ENCODE data around the gene WIPF1.

WIPF1 gene, protein sequence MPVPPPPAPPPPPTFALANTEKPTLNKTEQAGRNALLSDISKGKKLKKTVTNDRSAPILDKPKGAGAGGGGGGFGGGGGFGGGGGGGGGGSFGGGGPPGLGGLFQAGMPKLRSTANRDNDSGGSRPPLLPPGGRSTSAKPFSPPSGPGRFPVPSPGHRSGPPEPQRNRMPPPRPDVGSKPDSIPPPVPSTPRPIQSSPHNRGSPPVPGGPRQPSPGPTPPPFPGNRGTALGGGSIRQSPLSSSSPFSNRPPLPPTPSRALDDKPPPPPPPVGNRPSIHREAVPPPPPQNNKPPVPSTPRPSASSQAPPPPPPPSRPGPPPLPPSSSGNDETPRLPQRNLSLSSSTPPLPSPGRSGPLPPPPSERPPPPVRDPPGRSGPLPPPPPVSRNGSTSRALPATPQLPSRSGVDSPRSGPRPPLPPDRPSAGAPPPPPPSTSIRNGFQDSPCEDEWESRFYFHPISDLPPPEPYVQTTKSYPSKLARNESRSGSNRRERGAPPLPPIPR

DNA sequence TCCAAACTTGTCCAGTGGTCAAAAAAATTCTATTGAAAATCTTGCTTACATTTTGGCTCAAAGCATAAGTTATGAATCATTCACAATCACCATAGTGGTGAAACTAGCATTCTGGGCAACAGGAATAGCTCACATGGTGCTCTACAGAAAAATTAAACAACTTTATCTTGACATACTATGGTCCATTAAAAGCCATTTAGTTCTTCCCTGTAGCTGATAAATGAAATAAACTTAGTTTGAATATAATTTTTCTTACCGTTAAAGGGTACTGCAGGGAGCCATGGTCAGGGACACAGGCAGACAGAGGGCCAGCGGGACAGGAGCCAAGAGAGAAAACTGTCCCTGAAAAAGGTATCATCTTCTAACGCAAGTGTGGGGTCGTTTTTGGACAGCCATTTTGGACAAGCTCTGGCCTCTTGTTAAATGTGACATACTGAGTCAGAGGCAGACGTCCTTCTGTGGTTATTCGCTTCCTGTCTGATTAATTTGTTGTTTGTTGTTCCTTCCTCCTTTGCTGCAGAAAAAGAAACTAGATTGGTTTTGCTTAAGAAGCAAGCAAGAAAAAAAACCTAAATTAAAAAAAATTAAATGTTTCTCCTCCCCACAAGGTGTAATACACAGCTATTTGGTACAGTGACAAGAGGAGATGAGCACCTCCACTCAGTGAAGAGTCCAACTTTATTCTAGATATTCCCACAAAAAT is at the start of gene WIPF1:
Gene WIPF1, minus strand, starts transcription at position 460 of the 703 bp plus-strand sequence. CDS start 12,231 bp downstream, outside the sequence.
- H3K9me3 Mint-ChIP-seq, result peaks cover 3% of the 10 kb centered on the region
- peak within 1 kb of the TSS; percentile 99 for H3K27ac Mint-ChIP-seq
- peaks cover 87% of the 10 kb centered on the region for H3K4me1 Mint-ChIP-seq (ENCODE audit: low read depth)
- peak within 1 kb of the TSS; percentile 93 for H3K4me3 Mint-ChIP-seq
- H3K36me3 Mint-ChIP-seq (ENCODE audit: low read depth), result peaks cover 67% of the 10 kb centered on the region
- H3K27me3 Mint-ChIP-seq, result no peaks in the 10 kb centered on the region

DNA sequence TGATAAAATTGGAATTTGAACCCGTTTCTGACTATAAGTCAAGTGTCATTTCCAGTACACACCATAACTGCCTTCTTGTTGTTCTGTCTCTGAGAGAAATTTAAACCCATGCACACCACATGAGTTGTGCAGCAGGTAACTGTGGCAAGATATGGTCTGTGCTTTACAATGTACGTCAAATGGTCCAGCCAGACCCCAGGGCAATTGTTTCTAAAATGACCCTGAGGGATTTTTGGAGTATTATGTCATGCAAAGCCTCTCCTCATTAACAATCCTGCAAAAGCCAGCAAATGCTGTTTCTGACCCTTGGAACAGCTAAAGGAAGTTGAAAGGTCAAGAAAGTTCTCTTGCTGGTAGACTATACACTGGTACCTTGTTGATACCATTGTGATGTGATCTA is 47.7 kb upstream of the WIPF1 start:
- peaks cover 6% of the 10 kb centered on the region for H3K4me1 Mint-ChIP-seq (ENCODE audit: low read depth)
- H3K27ac Mint-ChIP-seq, result no peak overlapping the region
- no peak overlapping the region for H3K4me3 Mint-ChIP-seq
- H3K36me3 Mint-ChIP-seq (ENCODE audit: low read depth), result peaks cover 21% of the 10 kb centered on the region
- H3K9me3 Mint-ChIP-seq, result peaks cover 18% of the 10 kb centered on the region
- no peaks in the 10 kb centered on the region for H3K27me3 Mint-ChIP-seq

DNA sequence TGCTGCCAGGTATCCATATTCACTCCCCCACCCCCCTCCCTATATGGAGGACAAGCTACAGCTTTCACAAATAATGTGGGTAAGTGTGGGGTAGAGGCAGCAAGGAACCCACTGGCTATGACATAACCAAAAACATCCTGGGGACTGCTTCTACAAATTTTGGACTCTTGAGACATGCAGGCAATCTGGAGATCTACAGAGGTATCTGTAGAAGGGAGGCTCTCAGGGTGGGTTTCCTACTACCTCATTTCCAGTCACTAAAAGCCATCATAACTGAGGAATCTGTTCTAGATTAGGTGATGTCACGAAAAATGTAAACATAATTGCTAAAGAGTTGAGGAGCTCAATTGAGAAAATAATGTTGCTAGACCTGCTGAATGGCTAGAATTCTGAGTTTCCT is 46.8 kb upstream of the WIPF1 start:
- H3K36me3 Mint-ChIP-seq (ENCODE audit: low read depth), result peaks cover 17% of the 10 kb centered on the region
- no peak overlapping the region for H3K4me3 Mint-ChIP-seq
- no peak overlapping the region for H3K27ac Mint-ChIP-seq
- peaks cover 10% of the 10 kb centered on the region for H3K9me3 Mint-ChIP-seq
- peaks cover 10% of the 10 kb centered on the region for H3K4me1 Mint-ChIP-seq (ENCODE audit: low read depth)
- no peaks in the 10 kb centered on the region for H3K27me3 Mint-ChIP-seq

DNA sequence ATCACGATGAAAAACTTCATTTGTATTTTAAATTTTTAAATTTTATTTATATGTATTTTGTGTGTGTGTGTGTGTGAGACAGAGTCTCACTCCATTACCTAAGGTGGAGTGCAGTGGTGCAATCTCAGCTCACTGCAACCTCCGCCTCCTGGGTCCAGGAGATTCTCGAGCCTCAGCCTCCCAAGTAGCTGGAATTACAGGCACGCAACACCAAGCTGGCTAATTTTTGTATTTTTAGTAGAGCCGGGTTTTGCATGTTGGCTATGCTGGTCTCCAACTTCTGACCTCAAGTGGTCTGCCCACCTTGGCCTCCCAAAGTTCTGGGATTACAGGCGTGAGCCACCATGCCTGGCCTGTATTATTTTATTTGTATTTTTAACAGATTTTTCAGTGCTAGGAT is 45.8 kb upstream of the WIPF1 start:
- Mint-ChIP-seq H3K27me3 (no peaks in the 10 kb centered on the region), H3K27ac (no peak overlapping the region), H3K36me3 (ENCODE audit: low read depth) (peaks cover 11% of the 10 kb centered on the region), H3K4me1 (ENCODE audit: low read depth) (peaks cover 18% of the 10 kb centered on the region), H3K4me3 (no peak overlapping the region), H3K9me3 (peaks cover 3% of the 10 kb centered on the region)

DNA sequence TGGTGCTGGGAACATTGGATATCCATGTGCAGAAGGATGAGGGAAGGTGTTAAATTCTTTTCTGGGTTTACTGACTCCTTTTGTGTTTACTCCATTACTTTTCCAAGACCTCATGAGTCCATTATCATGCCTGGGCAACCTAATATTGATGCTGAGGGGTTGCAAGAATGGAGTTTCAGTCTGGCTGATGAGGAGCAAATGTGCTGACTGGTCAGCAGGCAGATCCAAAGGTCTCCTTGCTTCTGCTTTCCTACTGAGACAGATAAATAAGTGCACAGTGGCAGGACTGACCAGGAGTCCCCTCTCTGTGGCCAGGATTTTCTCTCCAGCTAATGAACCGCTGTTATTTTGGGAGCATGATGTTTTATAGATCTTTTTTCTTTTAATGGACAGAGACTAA is 43.6 kb upstream of the WIPF1 start:
- no peaks in the 10 kb centered on the region for H3K9me3 Mint-ChIP-seq
- peaks cover 28% of the 10 kb centered on the region for H3K4me1 Mint-ChIP-seq (ENCODE audit: low read depth)
- no peaks in the 10 kb centered on the region for H3K27me3 Mint-ChIP-seq
- H3K4me3 Mint-ChIP-seq, result no peak overlapping the region
- H3K36me3 Mint-ChIP-seq (ENCODE audit: low read depth), result peaks cover 9% of the 10 kb centered on the region
- no peak overlapping the region for H3K27ac Mint-ChIP-seq

DNA sequence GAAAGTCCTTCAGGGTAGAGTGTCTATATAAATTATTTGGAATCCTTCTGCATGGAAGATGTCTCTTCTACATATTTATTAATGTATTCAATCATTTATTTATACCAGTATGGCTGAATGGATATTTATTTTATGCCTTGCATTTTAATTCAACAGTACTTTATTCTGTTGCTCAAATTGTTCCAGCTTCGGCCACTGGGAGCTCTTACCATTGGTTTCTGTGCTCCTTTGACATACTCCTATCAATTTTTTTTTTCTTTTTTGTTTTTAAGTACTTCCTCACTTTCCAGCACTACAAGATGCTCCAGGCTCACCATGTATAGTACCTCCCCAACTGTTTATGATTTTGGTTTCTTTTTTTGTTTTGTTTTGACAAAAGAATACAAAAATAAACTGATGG is 39.4 kb upstream of the WIPF1 start:
- no peaks in the 10 kb centered on the region for H3K27me3 Mint-ChIP-seq
- H3K4me1 Mint-ChIP-seq (ENCODE audit: low read depth), result peaks cover 57% of the 10 kb centered on the region
- peak overlapping the region; percentile 78 for H3K27ac Mint-ChIP-seq
- peaks cover 19% of the 10 kb centered on the region for H3K36me3 Mint-ChIP-seq (ENCODE audit: low read depth)
- H3K4me3 Mint-ChIP-seq, result no peak overlapping the region
- H3K9me3 Mint-ChIP-seq, result no peaks in the 10 kb centered on the region

DNA sequence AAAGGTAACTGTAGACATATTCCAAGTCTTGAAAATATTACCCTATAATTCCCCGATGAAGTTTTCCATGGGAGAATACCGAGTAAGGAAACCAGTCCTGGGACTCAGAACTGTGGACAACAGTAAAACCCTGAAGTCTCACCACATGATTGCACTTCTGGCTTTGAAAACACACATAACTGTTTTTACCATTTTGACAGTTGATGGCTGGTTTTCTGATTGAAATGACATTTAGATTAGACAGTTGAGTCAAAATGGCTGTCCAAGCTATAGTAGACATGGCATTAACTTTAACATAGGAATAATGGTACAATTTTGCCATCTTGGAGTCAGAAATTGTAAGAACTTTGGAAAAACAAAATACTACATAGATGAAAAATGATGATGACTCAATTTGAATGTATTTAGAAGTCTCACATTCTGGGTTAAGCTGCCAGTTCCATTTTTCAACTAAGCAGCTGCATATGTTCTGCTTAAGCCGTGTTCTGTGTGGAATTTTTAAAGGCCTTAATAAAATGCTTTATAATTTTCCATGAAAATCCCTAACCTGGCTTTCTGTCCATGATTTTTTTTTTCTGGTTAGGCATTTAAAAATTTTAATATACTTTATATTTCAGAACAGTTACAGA is 38.3 kb upstream of the WIPF1 start:
- Mint-ChIP-seq H3K27me3 (no peaks in the 10 kb centered on the region), H3K4me3 (peak overlapping the region; percentile 88), H3K27ac (peak overlapping the region; percentile 95), H3K9me3 (no peaks in the 10 kb centered on the region), H3K36me3 (ENCODE audit: low read depth) (peaks cover 30% of the 10 kb centered on the region), H3K4me1 (ENCODE audit: low read depth) (peaks cover 66% of the 10 kb centered on the region)

DNA sequence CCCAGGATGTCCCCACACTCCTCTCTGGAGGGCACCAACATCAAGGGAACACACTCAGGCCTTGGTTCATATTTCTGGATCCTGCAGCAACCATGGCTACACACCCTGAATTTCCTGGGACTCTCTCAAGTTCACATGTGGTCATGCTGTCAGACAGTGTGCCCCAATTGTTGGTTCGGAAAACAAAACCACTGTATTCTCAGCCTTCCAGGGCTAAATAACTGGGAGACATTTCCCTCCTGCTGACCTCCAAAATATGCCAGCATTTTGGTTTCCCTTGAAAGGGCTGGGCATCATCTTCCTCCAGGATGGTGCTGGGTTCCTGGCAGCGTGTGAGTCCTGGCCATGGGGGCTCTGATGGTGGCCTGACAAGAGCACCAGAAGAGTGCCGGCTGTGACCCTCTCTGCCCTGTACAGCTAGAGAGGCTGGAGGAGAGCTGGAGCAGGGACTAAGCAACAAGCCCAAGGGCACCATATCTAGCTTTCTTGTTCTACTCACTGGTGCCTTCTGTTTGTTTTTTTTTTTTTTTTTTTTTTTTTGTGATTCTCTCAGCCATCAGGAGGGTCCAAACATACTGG is 37.5 kb upstream of the WIPF1 start:
- Mint-ChIP-seq H3K9me3 (no peaks in the 10 kb centered on the region), H3K4me1 (ENCODE audit: low read depth) (peaks cover 74% of the 10 kb centered on the region), H3K27me3 (no peaks in the 10 kb centered on the region), H3K4me3 (peak overlapping the region; percentile 88), H3K27ac (peak overlapping the region; percentile 95), H3K36me3 (ENCODE audit: low read depth) (peaks cover 37% of the 10 kb centered on the region)

DNA sequence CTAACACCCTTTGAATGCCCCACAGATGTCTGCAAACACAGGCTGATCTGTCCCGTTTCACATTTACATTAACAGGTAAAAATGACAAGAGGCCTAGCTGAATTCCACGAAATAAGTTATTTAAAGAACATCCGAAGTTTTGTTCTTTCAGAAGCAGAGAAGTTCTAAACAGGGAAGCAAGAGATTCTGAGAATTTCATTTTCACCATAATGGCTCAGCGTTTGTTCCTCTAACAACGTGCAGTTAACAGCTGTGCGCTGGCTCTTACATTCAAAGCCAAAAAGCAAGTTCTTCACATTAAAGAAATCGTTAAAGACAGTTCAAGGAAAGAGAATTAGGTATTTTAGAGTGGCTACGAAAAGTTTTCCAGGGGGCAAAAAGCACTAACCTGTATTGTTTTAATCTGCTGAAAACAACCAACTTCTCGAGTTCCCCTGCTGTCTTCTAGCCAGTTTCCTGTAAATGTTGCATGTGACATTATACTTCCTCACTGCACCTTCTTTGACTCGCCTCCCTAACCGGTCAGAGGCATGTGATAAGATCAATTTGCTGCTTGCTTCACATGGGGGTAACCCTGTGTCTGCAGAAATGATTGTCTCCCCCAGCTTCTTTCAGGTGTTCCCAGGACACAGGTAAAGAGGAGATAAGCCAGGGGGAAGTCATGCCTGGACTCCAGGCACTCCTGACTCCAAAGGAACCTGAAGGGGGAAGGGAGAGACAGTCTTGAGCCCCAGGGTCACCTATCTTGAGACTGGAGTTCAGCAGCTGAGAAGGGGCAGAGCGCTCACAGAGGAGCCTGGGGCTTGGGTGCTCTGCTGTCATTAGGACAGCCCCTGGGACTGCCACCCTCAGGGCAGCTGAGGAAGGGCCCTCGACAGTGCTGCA is 36.8 kb upstream of the WIPF1 start:
- Mint-ChIP-seq H3K4me1 (ENCODE audit: low read depth) (peaks cover 74% of the 10 kb centered on the region), H3K9me3 (no peaks in the 10 kb centered on the region), H3K27ac (peak overlapping the region; percentile 95), H3K27me3 (no peaks in the 10 kb centered on the region), H3K4me3 (peak overlapping the region; percentile 88), H3K36me3 (ENCODE audit: low read depth) (peaks cover 45% of the 10 kb centered on the region)

DNA sequence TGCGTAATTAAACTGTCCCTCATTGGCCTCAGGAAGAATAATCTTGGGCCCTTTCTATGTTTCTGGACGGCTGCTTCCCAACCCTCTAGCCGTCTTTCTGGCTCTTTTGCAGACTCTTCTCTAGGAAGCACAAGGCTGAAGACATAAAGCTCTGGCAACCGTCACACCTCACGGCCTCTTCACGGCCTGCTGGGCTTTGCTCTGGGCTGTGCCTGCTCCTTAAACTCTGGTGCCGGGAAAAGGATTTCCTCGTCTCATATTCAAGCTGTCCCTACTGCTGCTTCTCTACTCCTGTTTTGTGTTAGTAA is 36.0 kb upstream of the WIPF1 start:
- peaks cover 50% of the 10 kb centered on the region for H3K36me3 Mint-ChIP-seq (ENCODE audit: low read depth)
- H3K4me1 Mint-ChIP-seq (ENCODE audit: low read depth), result peaks cover 72% of the 10 kb centered on the region
- H3K4me3 Mint-ChIP-seq, result peak overlapping the region; percentile 88
- no peaks in the 10 kb centered on the region for H3K9me3 Mint-ChIP-seq
- no peaks in the 10 kb centered on the region for H3K27me3 Mint-ChIP-seq
- peak overlapping the region; percentile 95 for H3K27ac Mint-ChIP-seq

DNA sequence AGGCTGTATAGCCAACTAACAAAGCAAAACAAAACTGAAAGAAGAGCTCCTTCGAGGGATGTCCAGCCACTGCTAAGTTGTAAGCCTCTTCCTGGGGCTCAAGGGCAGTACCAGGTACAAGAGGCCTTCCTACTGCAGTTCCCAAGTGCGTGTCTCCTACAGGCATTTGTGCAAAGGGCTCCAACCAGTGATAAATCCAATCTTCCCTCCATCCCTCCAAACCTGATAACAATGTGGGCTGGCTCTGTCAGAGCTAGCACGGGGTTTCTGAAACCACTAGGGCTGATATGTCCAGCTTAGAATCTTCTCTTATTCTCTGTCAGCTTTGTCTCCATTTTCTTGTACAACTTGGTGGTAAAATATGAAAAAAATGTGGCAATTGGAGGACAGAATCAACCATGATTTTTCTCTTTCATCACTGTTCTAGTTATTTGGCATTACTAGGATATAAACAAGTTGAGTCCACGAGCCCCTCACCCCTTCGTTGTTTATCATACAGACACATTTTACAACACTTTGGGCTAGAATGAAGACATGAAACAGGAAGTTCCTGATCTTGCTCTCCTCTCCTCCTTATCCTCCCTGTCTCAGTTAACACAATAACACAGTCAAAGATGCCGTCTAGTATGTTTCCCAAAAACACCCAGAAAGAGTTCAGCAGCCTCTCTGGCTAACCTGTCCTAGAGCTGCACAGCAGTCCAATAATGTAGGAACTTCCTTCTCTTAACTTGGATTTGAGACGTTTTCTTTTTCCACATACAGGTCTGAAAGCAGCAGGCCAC is 35.4 kb upstream of the WIPF1 start:
- Mint-ChIP-seq H3K36me3 (ENCODE audit: low read depth) (peaks cover 56% of the 10 kb centered on the region), H3K27me3 (no peaks in the 10 kb centered on the region), H3K27ac (peak overlapping the region; percentile 95), H3K4me3 (peak overlapping the region; percentile 88), H3K4me1 (ENCODE audit: low read depth) (peaks cover 76% of the 10 kb centered on the region), H3K9me3 (no peaks in the 10 kb centered on the region)

DNA sequence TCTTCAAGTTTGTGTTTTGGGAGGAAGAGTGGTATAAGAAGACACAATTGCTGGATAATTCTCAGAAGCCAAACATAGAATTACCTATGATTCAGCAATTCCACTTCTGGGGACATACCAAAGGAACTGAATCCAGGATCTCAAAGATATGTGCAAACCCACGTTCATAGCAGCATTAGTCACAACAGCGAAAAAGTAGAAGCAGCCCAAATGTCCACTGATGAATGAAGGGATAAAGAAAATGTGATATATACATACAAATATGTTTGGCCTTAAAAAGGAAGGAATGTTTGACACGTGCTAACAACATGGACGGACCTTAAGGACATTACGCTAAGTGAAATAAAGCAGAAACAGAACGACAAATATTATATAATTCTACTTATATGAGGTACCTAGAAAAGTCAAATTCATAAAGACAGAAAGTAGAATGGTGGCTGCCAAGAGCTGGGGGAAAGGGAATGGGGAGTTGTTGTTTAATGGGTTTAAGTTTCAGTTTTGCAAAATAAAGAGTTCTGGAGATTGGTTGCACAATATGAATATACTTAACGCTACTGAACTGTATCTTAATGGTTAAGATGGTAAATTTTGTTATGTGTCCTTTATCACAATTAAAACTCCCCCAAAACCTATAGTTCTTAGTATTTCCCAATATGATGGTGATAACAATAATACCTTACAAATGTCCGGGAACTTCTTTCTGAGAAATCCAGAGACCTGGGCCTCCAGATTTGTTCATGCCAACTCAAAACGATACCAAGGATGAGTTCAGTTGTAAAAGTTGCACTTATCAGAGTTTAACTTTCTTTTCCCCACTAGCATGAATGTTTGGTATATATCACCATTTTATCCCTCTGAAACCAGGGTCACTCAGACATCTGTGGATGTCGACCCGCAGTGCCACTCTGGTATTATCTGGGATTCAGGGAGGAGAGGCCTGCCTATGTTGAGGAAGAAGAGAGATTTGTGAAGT is 33.7 kb upstream of the WIPF1 start:
- peak overlapping the region; percentile 88 for H3K4me3 Mint-ChIP-seq
- H3K27me3 Mint-ChIP-seq, result no peaks in the 10 kb centered on the region
- H3K9me3 Mint-ChIP-seq, result no peaks in the 10 kb centered on the region
- H3K27ac Mint-ChIP-seq, result peak overlapping the region; percentile 95
- H3K4me1 Mint-ChIP-seq (ENCODE audit: low read depth), result peaks cover 84% of the 10 kb centered on the region
- peaks cover 73% of the 10 kb centered on the region for H3K36me3 Mint-ChIP-seq (ENCODE audit: low read depth)

DNA sequence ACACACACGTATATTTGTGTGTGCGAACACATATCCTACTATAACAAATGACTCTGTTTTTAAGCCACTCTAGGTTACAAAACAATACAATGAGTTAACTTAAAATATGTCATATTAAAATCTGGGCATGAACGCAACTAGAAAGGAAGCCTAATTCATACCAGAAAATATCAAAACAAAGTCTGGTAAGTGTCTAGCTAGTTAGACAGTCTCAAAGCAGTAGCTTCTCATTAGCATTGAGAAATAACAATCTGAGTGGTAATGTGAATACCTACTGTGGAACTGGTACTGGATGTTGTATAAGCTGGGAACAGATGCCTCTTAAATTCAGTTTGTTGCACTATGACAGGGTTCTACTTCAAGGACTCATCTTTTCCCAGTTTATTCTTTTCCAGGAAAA is 32.5 kb upstream of the WIPF1 start:
- H3K9me3 Mint-ChIP-seq, result no peaks in the 10 kb centered on the region
- H3K27ac Mint-ChIP-seq, result peak overlapping the region; percentile 95
- peaks cover 82% of the 10 kb centered on the region for H3K36me3 Mint-ChIP-seq (ENCODE audit: low read depth)
- H3K27me3 Mint-ChIP-seq, result no peaks in the 10 kb centered on the region
- peaks cover 82% of the 10 kb centered on the region for H3K4me1 Mint-ChIP-seq (ENCODE audit: low read depth)
- peak overlapping the region; percentile 88 for H3K4me3 Mint-ChIP-seq
